Mesendoderm (in vitro differentiated cells): Measurements from ENCODE around the gene ST7.

ENCODE experiments used
- DNase-seq: peaks from one replicate; pipeline ENCODE4 v3.0.0; 2013
- H2AK5ac ChIP-seq: 2 replicates; pipeline ENCODE4 v1.6.1; 2013; ENCODE audit warnings: low read length, inconsistent platforms
- H2BK120ac ChIP-seq: 2 replicates; pipeline ENCODE4 v1.6.1; 2013; ENCODE audit warnings: low read depth, mild to moderate bottlenecking, low read length, moderate library complexity, mixed read lengths
- H2BK15ac ChIP-seq: replicated peaks from 2 replicates; pipeline ENCODE4 v1.6.1; 2013; ENCODE audit warnings: low read depth, mild to moderate bottlenecking, moderate library complexity
- H2BK5ac ChIP-seq: 2 replicates; pipeline ENCODE4 v1.6.1; 2013; ENCODE audit warnings: low read length, inconsistent platforms
- H3K18ac ChIP-seq: 2 replicates; pipeline ENCODE4 v1.6.1; 2013; ENCODE audit warnings: mild to moderate bottlenecking, low read length, mixed read lengths
- H3K23ac ChIP-seq: one replicate; pipeline ENCODE4 v1.6.1; 2013; ENCODE audit warnings: low read length
- H3K27ac ChIP-seq: 2 replicates; pipeline ENCODE4 v1.5.1; 2013; ENCODE audit warnings: low read depth, mild to moderate bottlenecking, inconsistent platforms, low read length, moderate library complexity
- H3K27me3 ChIP-seq: 2 replicates; pipeline ENCODE4 v1.6.1; 2013; ENCODE audit warnings: low read length, control low read depth, mild to moderate bottlenecking, inconsistent platforms; ENCODE audit not compliant: insufficient read depth, poor library complexity
- H3K36me3 ChIP-seq: 2 replicates; pipeline ENCODE4 v1.6.1; 2013; ENCODE audit warnings: low read length, inconsistent platforms; ENCODE audit not compliant: control insufficient read depth, insufficient read depth
- H3K4ac ChIP-seq: one replicate; pipeline ENCODE4 v1.6.1; 2013; ENCODE audit warnings: low read depth, mild to moderate bottlenecking, low read length, moderate library complexity
- H3K4me1 ChIP-seq: 2 replicates; pipeline ENCODE4 v1.6.1; 2013; ENCODE audit warnings: low read depth, low read length, inconsistent platforms; ENCODE audit not compliant: control insufficient read depth
- H3K4me2 ChIP-seq: 2 replicates; pipeline ENCODE4 v1.6.1; 2013; ENCODE audit warnings: low read length
- H3K4me3 ChIP-seq: 2 replicates; pipeline ENCODE4 v1.5.1; 2013; ENCODE audit warnings: mild to moderate bottlenecking, low read length
- H3K56ac ChIP-seq: one replicate; pipeline ENCODE4 v1.6.1; 2013; ENCODE audit warnings: low read length
- H3K79me1 ChIP-seq: 2 replicates; pipeline ENCODE4 v1.6.1; 2013; ENCODE audit warnings: low read length, inconsistent platforms
- H3K79me2 ChIP-seq: 2 replicates; pipeline ENCODE4 v1.6.1; 2013; ENCODE audit warnings: mild to moderate bottlenecking, low read length; ENCODE audit not compliant: control insufficient read depth, insufficient read depth
- H3K9ac ChIP-seq: 2 replicates; pipeline ENCODE4 v1.6.1; 2013; ENCODE audit warnings: low read length, inconsistent platforms
- H4K5ac ChIP-seq: one replicate; pipeline ENCODE4 v1.6.1; 2013; ENCODE audit warnings: low read length
- H4K8ac ChIP-seq: one replicate; pipeline ENCODE4 v1.6.1; 2013; ENCODE audit warnings: low read depth, mild to moderate bottlenecking, control low read depth, low read length, moderate library complexity
- WGBS: extraction: QIAGEN DNeasy Blood & Tissue Kit; methylation state at CpG from one replicate; pipeline ENCODE4 v1.1.7; 2013; ENCODE audit warnings: low lambda C conversion rate, missing lambda C conversion rate; ENCODE audit not compliant: insufficient coverage; ENCODE audit errors: extremely low coverage; 5-methylcytosine and 5-hydroxymethylcytosine counted together

The ST7 gene

GRCh38 chr7:117158941-117159697 is 205.8 kb downstream of the ST7 start:
- Histone ChIP-seq H3K4me1 (peaks cover 4% of the 10 kb centered on the region), H3K23ac (no peak overlapping the region)

GRCh38 chr7:117163101-117163500 is 209.8 kb downstream of the ST7 start:
- no peak overlapping the region for H4K5ac ChIP-seq
- no peak overlapping the region for H3K4me2 ChIP-seq
- no CpG with 5 or more reads among the region's 2 CpGs for WGBS
- H3K4me1 ChIP-seq: no peaks in the 10 kb centered on the region
- no peak overlapping the region for H4K8ac ChIP-seq
- H3K27ac ChIP-seq: no peak overlapping the region
- no peak overlapping the region for H2BK120ac ChIP-seq
- H3K18ac ChIP-seq: no peak overlapping the region
- no peak overlapping the region for H3K4ac ChIP-seq
- no peaks in the 10 kb centered on the region for H3K27me3 ChIP-seq
- no peak overlapping the region for H2BK15ac ChIP-seq
- no peaks in the 10 kb centered on the region for H3K79me2 ChIP-seq
- no peak overlapping the region for H2AK5ac ChIP-seq
- H3K79me1 ChIP-seq: no peaks in the 10 kb centered on the region
- H3K4me3 ChIP-seq: no peak overlapping the region
- no peaks in the 10 kb centered on the region for H3K36me3 ChIP-seq
- H3K9ac ChIP-seq: no peak overlapping the region
- no peak overlapping the region for H3K56ac ChIP-seq
- H3K23ac ChIP-seq: no peak overlapping the region
- no peak overlapping the region for H2BK5ac ChIP-seq
- no peak for DNase-seq

More at GRCh38 chr7:117158941-117159697, 205.8 kb downstream of the ST7 start:
- DNase-seq: no peak
- H4K5ac ChIP-seq: no peak overlapping the region
- H2BK15ac ChIP-seq: no peak overlapping the region
- H2BK120ac ChIP-seq: no peak overlapping the region
- no peak overlapping the region for H3K4ac ChIP-seq
- WGBS: no CpG with 5 or more reads among the region's 4 CpGs
- no peak overlapping the region for H3K9ac ChIP-seq
- no peaks in the 10 kb centered on the region for H3K27me3 ChIP-seq
- H2AK5ac ChIP-seq: no peak overlapping the region
- H3K36me3 ChIP-seq: no peaks in the 10 kb centered on the region
- no peak overlapping the region for H3K27ac ChIP-seq
- H3K79me1 ChIP-seq: no peaks in the 10 kb centered on the region
- H3K79me2 ChIP-seq: no peaks in the 10 kb centered on the region
- no peak overlapping the region for H3K56ac ChIP-seq
- no peak overlapping the region for H3K4me3 ChIP-seq
- no peak overlapping the region for H2BK5ac ChIP-seq
- no peak overlapping the region for H4K8ac ChIP-seq
- H3K4me2 ChIP-seq: no peak overlapping the region
- no peak overlapping the region for H3K18ac ChIP-seq

DNA sequence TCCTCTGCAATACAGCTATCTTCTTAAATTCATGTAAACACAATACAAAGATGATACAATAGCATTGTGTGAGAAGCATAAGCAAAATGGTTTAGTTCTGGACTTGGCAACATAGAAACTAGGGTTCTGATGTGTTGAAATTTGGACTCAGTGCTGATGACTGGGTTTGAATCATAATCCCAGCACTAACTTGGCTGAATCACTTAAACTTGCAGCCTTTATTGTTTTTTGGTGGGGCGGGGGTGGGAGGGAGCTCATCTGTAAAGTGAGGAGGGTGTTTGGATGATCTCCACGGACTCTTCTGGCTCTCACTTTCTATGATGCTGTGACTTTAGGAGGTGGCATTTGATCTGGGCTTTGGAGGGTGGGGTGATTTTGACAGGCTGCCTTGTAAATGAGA is 211.3 kb downstream of the ST7 start:
- no peak overlapping the region for H2BK120ac ChIP-seq
- no peak overlapping the region for H2BK15ac ChIP-seq
- H2BK5ac ChIP-seq: no peak overlapping the region
- H3K9ac ChIP-seq: no peak overlapping the region
- DNase-seq: no peak
- no CpG with 5 or more reads among the region's 2 CpGs for WGBS
- H3K36me3 ChIP-seq: no peaks in the 10 kb centered on the region
- H3K4me3 ChIP-seq: no peak overlapping the region
- H3K56ac ChIP-seq: no peak overlapping the region
- no peaks in the 10 kb centered on the region for H3K4me1 ChIP-seq
- H3K4me2 ChIP-seq: no peak overlapping the region
- no peaks in the 10 kb centered on the region for H3K79me2 ChIP-seq
- no peak overlapping the region for H3K27ac ChIP-seq
- no peak overlapping the region for H3K18ac ChIP-seq
- no peaks in the 10 kb centered on the region for H3K27me3 ChIP-seq
- no peaks in the 10 kb centered on the region for H3K79me1 ChIP-seq
- H3K4ac ChIP-seq: no peak overlapping the region
- no peak overlapping the region for H2AK5ac ChIP-seq
- no peak overlapping the region for H3K23ac ChIP-seq
- H4K8ac ChIP-seq: no peak overlapping the region
- H4K5ac ChIP-seq: no peak overlapping the region

DNA sequence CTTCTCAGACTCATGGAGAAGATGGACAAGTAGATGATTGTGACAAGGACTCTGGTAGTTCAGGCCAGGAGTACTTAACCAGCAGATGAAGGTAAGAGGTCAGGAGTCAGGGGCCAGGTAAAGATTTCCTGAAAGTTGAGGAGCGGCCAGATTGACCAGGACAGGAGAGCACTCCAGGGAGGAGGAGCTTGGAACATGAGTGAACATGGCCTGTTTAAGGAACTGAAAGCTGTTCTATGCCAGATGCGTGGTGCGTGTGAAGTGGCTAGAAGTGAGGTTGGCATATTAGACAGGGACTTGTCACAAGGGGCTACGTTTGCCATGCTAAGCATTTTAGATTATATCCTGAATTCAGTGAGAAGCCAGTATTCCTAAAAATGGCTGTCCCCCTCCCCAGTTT is 212.4 kb downstream of the ST7 start:
- H3K79me1 ChIP-seq: no peaks in the 10 kb centered on the region
- H3K36me3 ChIP-seq: no peaks in the 10 kb centered on the region
- no peaks in the 10 kb centered on the region for H3K4me1 ChIP-seq
- no peak overlapping the region for H2BK5ac ChIP-seq
- H3K4me2 ChIP-seq: no peak overlapping the region
- WGBS: no CpG with 5 or more reads among the region's 4 CpGs
- no peak overlapping the region for H2BK120ac ChIP-seq
- H4K8ac ChIP-seq: no peak overlapping the region
- DNase-seq: no peak
- no peak overlapping the region for H3K56ac ChIP-seq
- no peak overlapping the region for H2BK15ac ChIP-seq
- no peak overlapping the region for H3K4ac ChIP-seq
- H3K23ac ChIP-seq: no peak overlapping the region
- no peaks in the 10 kb centered on the region for H3K27me3 ChIP-seq
- H3K79me2 ChIP-seq: no peaks in the 10 kb centered on the region
- no peak overlapping the region for H3K4me3 ChIP-seq
- no peak overlapping the region for H3K27ac ChIP-seq
- no peak overlapping the region for H2AK5ac ChIP-seq
- H3K18ac ChIP-seq: no peak overlapping the region
- H4K5ac ChIP-seq: no peak overlapping the region
- no peak overlapping the region for H3K9ac ChIP-seq

DNA sequence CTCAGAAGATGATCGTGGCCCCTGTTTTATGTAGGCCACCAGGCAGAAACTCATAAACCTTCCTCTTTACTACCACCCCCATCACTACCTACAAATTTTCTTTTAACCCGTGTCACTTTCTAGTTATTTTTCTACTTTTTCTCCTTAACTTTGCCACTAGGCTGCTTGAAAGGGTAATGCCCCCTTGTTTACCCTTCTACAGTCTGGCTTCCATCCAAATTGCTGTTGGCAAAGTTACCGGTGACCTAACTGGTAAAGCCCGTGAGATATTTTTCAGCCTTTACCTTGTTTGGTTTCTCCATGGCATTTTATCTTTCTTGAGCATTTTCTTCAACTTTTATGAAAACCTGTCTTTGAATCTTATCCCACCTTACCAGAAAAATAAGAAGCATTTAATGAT is 216.6 kb downstream of the ST7 start:
- no peak overlapping the region for H2BK5ac ChIP-seq
- H3K4me3 ChIP-seq: no peak overlapping the region
- H3K18ac ChIP-seq: no peak overlapping the region
- no peak overlapping the region for H2BK120ac ChIP-seq
- no peak overlapping the region for H3K56ac ChIP-seq
- no peaks in the 10 kb centered on the region for H3K27me3 ChIP-seq
- H2BK15ac ChIP-seq: no peak overlapping the region
- H2AK5ac ChIP-seq: no peak overlapping the region
- no peak overlapping the region for H3K9ac ChIP-seq
- H3K27ac ChIP-seq: no peak overlapping the region
- no peak overlapping the region for H4K8ac ChIP-seq
- H3K79me1 ChIP-seq: no peaks in the 10 kb centered on the region
- H4K5ac ChIP-seq: no peak overlapping the region
- H3K79me2 ChIP-seq: no peaks in the 10 kb centered on the region
- H3K4ac ChIP-seq: no peak overlapping the region
- H3K36me3 ChIP-seq: no peaks in the 10 kb centered on the region
- H3K23ac ChIP-seq: no peak overlapping the region
- no peak overlapping the region for H3K4me2 ChIP-seq
- 100% methylated on average over 1 of the region's 4 CpGs for WGBS
- H3K4me1 ChIP-seq: no peaks in the 10 kb centered on the region
- no peak for DNase-seq

DNA sequence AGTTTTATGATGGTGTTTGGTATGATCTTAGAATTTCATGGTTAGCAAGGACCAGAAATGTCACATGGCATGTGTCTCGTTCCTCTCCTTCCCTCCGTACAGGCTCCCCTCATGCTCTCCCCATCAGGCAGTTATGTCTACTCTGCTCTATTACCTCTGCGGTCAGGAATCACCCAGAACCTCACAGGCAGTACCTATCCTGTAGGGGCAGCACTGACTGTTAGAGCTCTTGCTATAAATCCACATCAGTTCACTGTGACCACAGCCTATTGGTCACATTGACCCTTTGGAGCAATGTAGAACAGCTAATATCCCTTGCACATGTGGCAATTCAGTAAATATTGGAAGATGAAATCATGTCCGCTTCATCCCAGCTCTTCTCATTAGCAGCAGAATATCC is 217.8 kb downstream of the ST7 start:
- peak; percentile 57 for DNase-seq
- Histone ChIP-seq H3K27me3 (no peaks in the 10 kb centered on the region), H2AK5ac (no peak overlapping the region), H3K56ac (no peak overlapping the region), H3K4me1 (no peaks in the 10 kb centered on the region), H3K23ac (no peak overlapping the region), H4K5ac (no peak overlapping the region), H3K4me2 (no peak overlapping the region), H2BK5ac (no peak overlapping the region), H2BK120ac (no peak overlapping the region), H3K4ac (no peak overlapping the region), H3K18ac (no peak overlapping the region), H2BK15ac (no peak overlapping the region), H3K4me3 (no peak overlapping the region), H3K9ac (no peak overlapping the region), H4K8ac (no peak overlapping the region), H3K36me3 (no peaks in the 10 kb centered on the region), H3K79me1 (no peaks in the 10 kb centered on the region), H3K79me2 (no peaks in the 10 kb centered on the region), H3K27ac (no peak overlapping the region)
- no CpG with 5 or more reads among the region's 4 CpGs for WGBS
